Measurements from ENCODE around the gene PGM2.

DNA sequence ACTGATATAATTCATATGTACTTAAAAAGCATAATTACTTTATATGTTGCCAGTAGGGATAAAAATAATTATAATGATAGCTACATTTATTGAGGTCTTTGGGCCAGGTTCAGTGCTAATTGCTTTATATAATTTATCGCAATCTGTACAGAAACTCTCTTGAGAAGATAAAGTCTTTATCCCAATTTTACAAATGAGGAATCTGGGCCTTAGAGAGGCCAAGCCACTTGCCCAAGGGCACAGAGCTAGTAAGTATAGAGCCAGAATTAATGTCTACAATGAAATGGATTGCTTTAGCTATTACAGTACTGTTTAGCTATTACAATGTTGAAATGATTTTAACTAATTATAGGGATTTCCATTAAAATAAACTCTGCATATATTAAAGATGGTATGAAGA is 33.8 kb downstream of the PGM2 start:
- TF ChIP-seq EP300 (IDR thresholded peaks at IDR 0.05) (no peak), POLR2A (IDR thresholded peaks at IDR 0.05) (no peak)
- TF ChIP-seq, protein P1, sequence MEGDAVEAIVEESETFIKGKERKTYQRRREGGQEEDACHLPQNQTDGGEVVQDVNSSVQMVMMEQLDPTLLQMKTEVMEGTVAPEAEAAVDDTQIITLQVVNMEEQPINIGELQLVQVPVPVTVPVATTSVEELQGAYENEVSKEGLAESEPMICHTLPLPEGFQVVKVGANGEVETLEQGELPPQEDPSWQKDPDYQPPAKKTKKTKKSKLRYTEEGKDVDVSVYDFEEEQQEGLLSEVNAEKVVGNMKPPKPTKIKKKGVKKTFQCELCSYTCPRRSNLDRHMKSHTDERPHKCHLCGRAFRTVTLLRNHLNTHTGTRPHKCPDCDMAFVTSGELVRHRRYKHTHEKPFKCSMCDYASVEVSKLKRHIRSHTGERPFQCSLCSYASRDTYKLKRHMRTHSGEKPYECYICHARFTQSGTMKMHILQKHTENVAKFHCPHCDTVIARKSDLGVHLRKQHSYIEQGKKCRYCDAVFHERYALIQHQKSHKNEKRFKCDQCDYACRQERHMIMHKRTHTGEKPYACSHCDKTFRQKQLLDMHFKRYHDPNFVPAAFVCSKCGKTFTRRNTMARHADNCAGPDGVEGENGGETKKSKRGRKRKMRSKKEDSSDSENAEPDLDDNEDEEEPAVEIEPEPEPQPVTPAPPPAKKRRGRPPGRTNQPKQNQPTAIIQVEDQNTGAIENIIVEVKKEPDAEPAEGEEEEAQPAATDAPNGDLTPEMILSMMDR (IDR thresholded peaks at IDR 0.05), result no peak

Measured in sigmoid colon (tissue), 4 donors.